ENCODE results near the gene NPHP1.

DNA sequence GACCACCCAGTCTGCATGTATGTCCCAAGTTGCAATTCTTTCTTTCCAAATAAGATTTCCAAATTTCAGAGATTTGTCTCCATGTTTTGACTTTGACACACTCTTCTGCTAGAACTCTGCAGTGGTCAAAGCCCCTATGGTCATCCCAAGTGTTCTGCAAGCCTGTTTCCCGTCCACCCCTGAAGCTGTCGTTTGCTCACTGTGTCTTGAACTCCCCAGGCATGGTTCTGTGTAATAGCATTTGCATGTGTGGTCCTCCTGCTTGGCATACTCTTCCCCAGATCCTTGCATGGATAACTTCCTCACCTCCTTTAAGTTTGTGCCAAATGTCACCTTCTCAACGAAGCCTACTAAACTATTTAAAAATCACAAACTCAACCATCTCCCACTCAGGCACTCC is 11.4 kb upstream of the NPHP1 start:
- TF ChIP-seq, protein P1, sequence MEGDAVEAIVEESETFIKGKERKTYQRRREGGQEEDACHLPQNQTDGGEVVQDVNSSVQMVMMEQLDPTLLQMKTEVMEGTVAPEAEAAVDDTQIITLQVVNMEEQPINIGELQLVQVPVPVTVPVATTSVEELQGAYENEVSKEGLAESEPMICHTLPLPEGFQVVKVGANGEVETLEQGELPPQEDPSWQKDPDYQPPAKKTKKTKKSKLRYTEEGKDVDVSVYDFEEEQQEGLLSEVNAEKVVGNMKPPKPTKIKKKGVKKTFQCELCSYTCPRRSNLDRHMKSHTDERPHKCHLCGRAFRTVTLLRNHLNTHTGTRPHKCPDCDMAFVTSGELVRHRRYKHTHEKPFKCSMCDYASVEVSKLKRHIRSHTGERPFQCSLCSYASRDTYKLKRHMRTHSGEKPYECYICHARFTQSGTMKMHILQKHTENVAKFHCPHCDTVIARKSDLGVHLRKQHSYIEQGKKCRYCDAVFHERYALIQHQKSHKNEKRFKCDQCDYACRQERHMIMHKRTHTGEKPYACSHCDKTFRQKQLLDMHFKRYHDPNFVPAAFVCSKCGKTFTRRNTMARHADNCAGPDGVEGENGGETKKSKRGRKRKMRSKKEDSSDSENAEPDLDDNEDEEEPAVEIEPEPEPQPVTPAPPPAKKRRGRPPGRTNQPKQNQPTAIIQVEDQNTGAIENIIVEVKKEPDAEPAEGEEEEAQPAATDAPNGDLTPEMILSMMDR (conservative IDR thresholded peaks at IDR 0.05) = no peak
- no peak for TF ChIP-seq ZFX (IDR thresholded peaks at IDR 0.05)

All from C4-2B (cell line).